Keratinocyte (primary cell): ENCODE results near the gene NIBAN1. TPM values are rescaled to one million over a fixed set of nuclear protein-coding genes. Genes with fewer than 3 reads are reported as not detected.
A peak's percentile ranks its signal among the peaks of the same experiment; 100 is the strongest.

Experiments used
- DNase-seq: peaks from one replicate; pipeline ENCODE4 v3.0.0-alpha.2; 2011; ENCODE audit warnings: low read depth, missing footprints, low spot score
- FAIRE-seq: peaks from 2 replicates; lab custom pipeline; 2011; peaks lifted over from hg19 to GRCh38; lab: Jason Lieb, UNC
- H2AFZ ChIP-seq: 2 replicates; pipeline ENCODE4 v1.6.0; 2012; ENCODE audit warnings: low read length, control low read depth, inconsistent platforms; ENCODE audit not compliant: control insufficient read depth
- H3K27ac ChIP-seq: 2 replicates; pipeline ENCODE4 v1.5.1; 2011; ENCODE audit warnings: low read length; ENCODE audit not compliant: control insufficient read depth, insufficient read depth
- H3K27me3 ChIP-seq: 3 replicates; pipeline ENCODE4 v1.6.0; 2011; ENCODE audit warnings: low read length; ENCODE audit not compliant: control insufficient read depth, insufficient read depth; ENCODE audit errors: extremely low read depth
- H3K36me3 ChIP-seq, 2 experiments: 2 replicates in 1 of 2; 3 replicates in 1 of 2; pipeline ENCODE4 v1.5.1; 2011; ENCODE audit warnings: low read length in 2 of 2, mild to moderate bottlenecking in 1 of 2; ENCODE audit not compliant: control insufficient read depth in 2 of 2, insufficient read depth in 2 of 2; ENCODE audit errors: extremely low read depth in 1 of 2
- H3K4me1 ChIP-seq: 3 replicates; pipeline ENCODE4 v1.5.1; 2011; ENCODE audit warnings: low read length; ENCODE audit not compliant: control insufficient read depth, insufficient read depth; ENCODE audit errors: extremely low read depth
- H3K4me2 ChIP-seq: 3 replicates; pipeline ENCODE4 v1.6.0; 2011; ENCODE audit warnings: low read depth, low read length; ENCODE audit not compliant: control insufficient read depth, insufficient read depth; ENCODE audit errors: extremely low read depth
- H3K4me3 ChIP-seq, 3 experiments: fragments of 200-600 bp in 1 of 3; sonication (generic) in 1 of 3; 2 replicates in 2 of 3; 3 replicates in 1 of 3; pipeline ENCODE4 v1.5.1; 2011 to 2016; ENCODE audit warnings: low read length in 3 of 3, mild to moderate bottlenecking in 3 of 3, control low read depth in 2 of 3, inconsistent platforms in 1 of 3, low read depth in 1 of 3, mixed read lengths in 1 of 3, mixed run types in 1 of 3, moderate library complexity in 1 of 3; ENCODE audit not compliant: control insufficient read depth in 2 of 3, insufficient read depth in 2 of 3; ENCODE audit errors: extremely low read depth in 1 of 3
- H3K79me2 ChIP-seq: 2 replicates; pipeline ENCODE4 v1.6.0; 2012; ENCODE audit warnings: low read length; ENCODE audit not compliant: control insufficient read depth, insufficient read depth
- H3K9ac ChIP-seq: 3 replicates; pipeline ENCODE4 v1.6.0; 2011; ENCODE audit warnings: low read length; ENCODE audit not compliant: control insufficient read depth, insufficient read depth; ENCODE audit errors: extremely low read depth
- H3K9me1 ChIP-seq: 3 replicates; pipeline ENCODE4 v1.6.0; 2011; ENCODE audit warnings: low read length; ENCODE audit not compliant: control insufficient read depth, insufficient read depth; ENCODE audit errors: extremely low read depth
- H3K9me3 ChIP-seq: 2 replicates; pipeline ENCODE4 v1.5.1; 2012; ENCODE audit warnings: low read depth, low read length; ENCODE audit not compliant: control insufficient read depth
- H4K20me1 ChIP-seq: 3 replicates; pipeline ENCODE4 v1.6.0; 2011; ENCODE audit warnings: low read length; ENCODE audit not compliant: control insufficient read depth, insufficient read depth; ENCODE audit errors: extremely low read depth
- CTCF ChIP-seq, 3 experiments: IDR thresholded peaks in 1 of 3; conservative IDR thresholded peaks in 1 of 3; optimal IDR thresholded peaks in 1 of 3; 2 replicates in 2 of 3; 3 replicates in 1 of 3; pipeline versions ENCODE3 to v1.5.1; 2011; ENCODE audit warnings: low read length in 3 of 3, mild to moderate bottlenecking in 3 of 3, moderate library complexity in 2 of 3, control low read depth in 1 of 3, inconsistent platforms in 1 of 3; ENCODE audit not compliant: insufficient read depth in 2 of 3; ENCODE audit errors: extremely low read depth in 1 of 3
- EZH2 ChIP-seq: IDR thresholded peaks from one replicate; pipeline ENCODE4 v1.6.1; 2012; ENCODE audit warnings: inconsistent platforms, mild to moderate bottlenecking, low read length, moderate library complexity
- dilution Hi-C: fragments of 300-500 bp; cut with MboI; formaldehyde crosslinking; loops from one replicate; pipeline ENCODE4 v1.7.0; 2020; ENCODE audit warnings: low sequenced_read_pairs; ENCODE audit not compliant: extremely low pct_ligation_motif_present
- polyA plus RNA-seq, 5 experiments: library from polyadenylated mRNA; depleted of rRNA in 3 of 5; stranded (reverse) in 3 of 5; stranded (forward) in 1 of 5; unstranded in 1 of 5; fragments of >200 nt; gene quantifications; 1 replicate in 1 of 5; 2 replicates in 3 of 5; 3 replicates in 1 of 5; pipeline versions ENCODE4 v1.2.1 to v1.2.3, GENCODE V29; 2011 to 2012; ENCODE audit warnings: missing spikeins in 2 of 5, low read depth in 1 of 5, low replicate concordance in 1 of 5

NIBAN1 gene
- polyA plus RNA-seq, 1 donor (not counting 4 experiments of a cell fraction or from before 2014, with no cell fraction given) = 10.6 TPM

GRCh38 chr1:184950227-184950626 is 24.1 kb downstream of the NIBAN1 start:
- H3K9me3 ChIP-seq = no peaks in the 10 kb centered on the region
- no peak overlapping the region for H3K9ac ChIP-seq
- no peak for DNase-seq
- TF ChIP-seq CTCF (optimal IDR thresholded peaks at IDR 0.05 in 1 of 3, IDR thresholded peaks at IDR 0.05 in 1 of 3, conservative IDR thresholded peaks at IDR 0.05 in 1 of 3; ENCODE audit: extremely low read depth in 1 of 3, insufficient read depth in 2 of 3, low read length in 3 of 3) = no peak
- TF ChIP-seq EZH2 = no peak
- H3K36me3 ChIP-seq = no peaks in the 10 kb centered on the region
- no peak overlapping the region for H3K27ac ChIP-seq
- H3K27me3 ChIP-seq = no peaks in the 10 kb centered on the region
- H3K4me2 ChIP-seq = no peak overlapping the region
- H4K20me1 ChIP-seq = no peaks in the 10 kb centered on the region
- no peak for FAIRE-seq
- H3K79me2 ChIP-seq = no peaks in the 10 kb centered on the region
- dilution Hi-C loops = no loop called here
- H3K4me1 ChIP-seq = peaks cover 31% of the 10 kb centered on the region
- H2AFZ ChIP-seq = no peak overlapping the region
- H3K9me1 ChIP-seq = no peaks in the 10 kb centered on the region
- H3K4me3 ChIP-seq = no peak overlapping the region

GRCh38 chr1:184947497-184948256 is 26.6 kb downstream of the NIBAN1 start:
- FAIRE-seq = peak; percentile 13
- dilution Hi-C loops = no loop called here
- no peaks in the 10 kb centered on the region for H3K27me3 ChIP-seq

More at GRCh38 chr1:184947497-184948256, 26.6 kb downstream of the NIBAN1 start:
- H3K4me3 ChIP-seq = no peak overlapping the region
- H2AFZ ChIP-seq = peak overlapping the region; percentile 21
- no peak overlapping the region for H3K9ac ChIP-seq
- H3K4me1 ChIP-seq = peaks cover 10% of the 10 kb centered on the region
- H3K36me3 ChIP-seq = no peaks in the 10 kb centered on the region
- H4K20me1 ChIP-seq = no peaks in the 10 kb centered on the region
- no peaks in the 10 kb centered on the region for H3K79me2 ChIP-seq
- H3K9me3 ChIP-seq = no peaks in the 10 kb centered on the region
- DNase-seq = no peak
- TF ChIP-seq CTCF (optimal IDR thresholded peaks at IDR 0.05 in 1 of 3, IDR thresholded peaks at IDR 0.05 in 1 of 3, conservative IDR thresholded peaks at IDR 0.05 in 1 of 3; ENCODE audit: extremely low read depth in 1 of 3, insufficient read depth in 2 of 3, low read length in 3 of 3) (no peak), EZH2 (no peak)
- no peaks in the 10 kb centered on the region for H3K9me1 ChIP-seq
- no peak overlapping the region for H3K4me2 ChIP-seq
- no peak overlapping the region for H3K27ac ChIP-seq
